GM19324 (cell line): Measurements from ENCODE around the gene TSPAN16.

Experiments used
- ATAC-seq: cut with Tn5 transposase; IDR thresholded peaks from one replicate; pipeline ENCODE4 v1.9.1; 2021; ENCODE audit warnings: mild to moderate bottlenecking, moderate library complexity; ENCODE audit not compliant: unreplicated experiment, low FRiP score

The TSPAN16 gene

GRCh38 chr19:11364935-11365334 is 69.0 kb downstream of the TSPAN16 start:
- ATAC-seq, result no peak
